Measurements from ENCODE around the gene LATS2. TPM values are rescaled to one million over a fixed set of nuclear protein-coding genes. Genes with fewer than 3 reads are reported as not detected.
"Not testable (repeated sequence)": the region's sequence is repeated elsewhere in the genome, so short reads cannot be mapped to it uniquely, and the experiment has no call there.

Gene LATS2
- total and polyA plus RNA-seq, 10 donors = 2.5 to 34.6 (median 22.6) TPM

- Histone ChIP-seq H3K4me1 (no peaks in the 10 kb centered on the region), H3K27me3 (replicated peaks in 1 of 7) (no peaks in the 10 kb centered on the region), H3K9me3 (no peaks in the 10 kb centered on the region), H3K36me3 (peaks cover 0 to 7% (median under 1%) of the 10 kb centered on the region in 6 donors), H3K4me3 (no peak overlapping the region), H3K27ac (no peak overlapping the region)
- intact Hi-C loops (cut with DNase I; ENCODE audit: low total_unique reads) = no loop called here
- no peak for DNase-seq
- WGBS, 5 donors = 79 to 90% (median 87%) methylated on average over 5 of the region's 5 CpGs
- TF ChIP-seq POLR2A (IDR thresholded peaks at IDR 0.05) (no peak), POLR2AphosphoS5 (IDR thresholded peaks at IDR 0.05) (no peak), CTCF (IDR thresholded peaks at IDR 0.05 in 8 of 11, conservative IDR thresholded peaks at IDR 0.05 in 3 of 11) (no peak)
These were observed 94.0 kb downstream of the LATS2 start for GRCh38 chr13:20967340-20967739.

- H3K9me3 ChIP-seq = no peaks in the 10 kb centered on the region
- H3K4me3 ChIP-seq = no peak overlapping the region
- H3K27me3 ChIP-seq (replicated peaks in 1 of 7) = no peaks in the 10 kb centered on the region
- intact Hi-C loops (cut with DNase I; ENCODE audit: low total_unique reads) = no loop called here
- H3K4me1 ChIP-seq = peaks cover 0 to 6% (median 0%) of the 10 kb centered on the region in 6 donors
- DNase-seq = no peak
- no peak for TF ChIP-seq POLR2AphosphoS5 (IDR thresholded peaks at IDR 0.05)
- no peak for TF ChIP-seq CTCF (IDR thresholded peaks at IDR 0.05 in 8 of 11, conservative IDR thresholded peaks at IDR 0.05 in 3 of 11)
- no peak for TF ChIP-seq POLR2A (IDR thresholded peaks at IDR 0.05)
- H3K36me3 ChIP-seq = no peaks in the 10 kb centered on the region
- no peak overlapping the region for H3K27ac ChIP-seq
- 86 to 97% (median 89%) methylated on average over 3 of the region's 3 CpGs for WGBS, 5 donors
These were observed 96.5 kb downstream of the LATS2 start for GRCh38 chr13:20964904-20965303.

GRCh38 chr13:20961663-20962062, 99.7 kb downstream of the LATS2 start:
- H3K27ac ChIP-seq; intact Hi-C loops (cut with DNase I; ENCODE audit: low total_unique reads); DNase-seq: not testable (repeated sequence)

GRCh38 chr13:20960663-20961309, 100.6 kb downstream of the LATS2 start:
- Histone ChIP-seq H3K4me3 (peak overlapping the region in 2 of 8 donors; percentile 14 to 15), H3K27me3 (replicated peaks in 1 of 7) (peaks cover 0 to 5% (median 0%) of the 10 kb centered on the region in 7 donors), H3K27ac (no peak overlapping the region), H3K9me3 (no peaks in the 10 kb centered on the region), H3K36me3 (no peaks in the 10 kb centered on the region), H3K4me1 (peaks cover 0 to 6% (median 0%) of the 10 kb centered on the region in 6 donors)
- intact Hi-C loops (cut with DNase I; ENCODE audit: low total_unique reads) = no loop called here
- no peak for DNase-seq
- WGBS, 5 donors = 33 to 41% (median 36%) methylated on average over 14 of the region's 14 CpGs
- TF ChIP-seq CTCF (IDR thresholded peaks at IDR 0.05 in 8 of 11, conservative IDR thresholded peaks at IDR 0.05 in 3 of 11) = no peak
- TF ChIP-seq POLR2A (IDR thresholded peaks at IDR 0.05) = no peak
- no peak for TF ChIP-seq POLR2AphosphoS5 (IDR thresholded peaks at IDR 0.05)

More at GRCh38 chr13:20961663-20962062, 99.7 kb downstream of the LATS2 start:
- not testable (repeated sequence) for H3K36me3 ChIP-seq; H3K9me3 ChIP-seq; H3K27me3 ChIP-seq (replicated peaks in 1 of 7); H3K4me3 ChIP-seq; H3K4me1 ChIP-seq
- WGBS, 5 donors = 87 to 92% (median 89%) methylated on average over 10 of the region's 10 CpGs

- H3K27ac ChIP-seq; DNase-seq; H3K4me1 ChIP-seq; H3K9me3 ChIP-seq; H3K36me3 ChIP-seq; H3K4me3 ChIP-seq; intact Hi-C loops (cut with DNase I; ENCODE audit: low total_unique reads): not testable (repeated sequence)
- 66 to 87% (median 81%) methylated on average over 10 of the region's 10 CpGs for WGBS, 5 donors
- H3K27me3 ChIP-seq (replicated peaks in 1 of 7) = peaks cover 0 to 11% (median 0%) of the 10 kb centered on the region in 7 donors
These were observed 104.3 kb downstream of the LATS2 start for GRCh38 chr13:20957049-20957620.
